K562 (cell line): ENCODE measurements around the gene CLCN6. TPM values are rescaled to one million over a fixed set of nuclear protein-coding genes. Genes with fewer than 3 reads are reported as not detected.

Experiments
- ATAC-seq: fragments of 200-7000 bp; cut with Tn5 transposase; 3 replicates; pipeline ENCODE4 v1.9.1; 2020; ENCODE audit warnings: moderate library complexity
- BruUV-seq: library from RNA; stranded (reverse); fragments of 400-500 nt; replicated peaks from 2 replicates; lab custom pipeline; 2021; lab: Mats Ljungman, UMichigan
- CTCF ChIA-PET: fragments of 300-600 bp; formaldehyde crosslinking; extraction: SDS; loops from one replicate; lab custom pipeline; 2021; ENCODE audit warnings: low intra/inter-chr PET ratio; lab: Yijun Ruan, JAX
- POLR2A ChIA-PET: fragments of 300-600, 350-650 bp; sonication (Branson Sonifier 250); formaldehyde crosslinking; extraction: SDS; loops from one replicate; lab custom pipeline; 2021; ENCODE audit warnings: antibody characterized with exemption, inconsistent platforms; lab: Yijun Ruan, JAX
- DNase-seq, 4 experiments: peaks; one replicate each; pipeline versions ENCODE4 v3.0.0 to v3.0.0-alpha.2; 2011 to 2018; ENCODE audit warnings: low spot score in 3 of 4, mixed read lengths in 3 of 4; ENCODE audit errors: extremely low read depth in 1 of 4
- FAIRE-seq: peaks from 2 replicates; lab custom pipeline; 2011; peaks lifted over from hg19 to GRCh38; lab: Jason Lieb, UNC
- H2AFZ ChIP-seq: 2 replicates; pipeline ENCODE4 v1.6.0; 2011; ENCODE audit warnings: low read depth, low read length, control low read depth, inconsistent platforms
- H3K27ac ChIP-seq: fragments of 200-600 bp; 3 replicates; pipeline ENCODE4 v1.8.0; 2011; ENCODE audit warnings: low read depth, mild to moderate bottlenecking, control low read depth, inconsistent platforms, low read length, moderate library complexity, mixed read lengths; ENCODE audit errors: extremely low read depth
- H3K27me3 ChIP-seq, 2 experiments: fragments of 300-600 bp in 1 of 2; 2 replicates in 1 of 2; 3 replicates in 1 of 2; pipeline versions ENCODE4 v1.6.0 to v1.8.0; 2011; ENCODE audit warnings: inconsistent platforms in 2 of 2, low read length in 2 of 2, mild to moderate bottlenecking in 1 of 2, mixed read lengths in 1 of 2, moderate library complexity in 1 of 2; ENCODE audit not compliant: control insufficient read depth in 2 of 2, insufficient read depth in 2 of 2
- H3K36me3 ChIP-seq: fragments of 300-600 bp; 3 replicates; pipeline ENCODE4 v1.8.0; 2011; ENCODE audit warnings: mild to moderate bottlenecking, low read length, inconsistent platforms; ENCODE audit not compliant: control insufficient read depth, insufficient read depth
- H3K4me1 ChIP-seq, 2 experiments: fragments of 200-600 bp in 1 of 2; replicated peaks in 1 of 2; 2 replicates in 1 of 2; 3 replicates in 1 of 2; pipeline versions ENCODE4 v1.5.1 to v1.8.0; 2011; ENCODE audit warnings: inconsistent platforms in 2 of 2, low read length in 2 of 2, mild to moderate bottlenecking in 1 of 2, mixed read lengths in 1 of 2, moderate library complexity in 1 of 2; ENCODE audit not compliant: control insufficient read depth in 2 of 2, insufficient read depth in 2 of 2
- H3K4me2 ChIP-seq: 2 replicates; pipeline ENCODE4 v1.6.1; 2011; ENCODE audit warnings: low read length, control low read depth, inconsistent platforms, mixed read lengths; ENCODE audit not compliant: insufficient read depth
- H3K4me3 ChIP-seq: fragments of 200-600 bp; sonication (generic), shearing (Covaris generic); 2 replicates; pipeline ENCODE4 v1.5.1; 2016; ENCODE audit warnings: control low read depth, inconsistent platforms
- H3K79me2 ChIP-seq: fragments of 200-600 bp; 3 replicates; pipeline ENCODE4 v1.8.0; 2011; ENCODE audit warnings: low read length, inconsistent platforms; ENCODE audit not compliant: control insufficient read depth, insufficient read depth
- H3K9ac ChIP-seq, 2 experiments: 2 replicates each; pipeline versions ENCODE4 v1.6.0 to v1.6.1; 2011; ENCODE audit warnings: low read depth in 2 of 2, low read length in 2 of 2, control low read depth in 1 of 2, inconsistent platforms in 1 of 2, mild to moderate bottlenecking in 1 of 2, mixed read lengths in 1 of 2; ENCODE audit not compliant: insufficient read depth in 1 of 2
- H3K9me1 ChIP-seq: one replicate; pipeline ENCODE4 v1.6.0; 2011; ENCODE audit warnings: inconsistent platforms, mild to moderate bottlenecking, low read length, moderate library complexity; ENCODE audit not compliant: control insufficient read depth, insufficient read depth
- H3K9me3 ChIP-seq: replicated peaks from 2 replicates; pipeline ENCODE4 v1.5.1; 2011; ENCODE audit warnings: low read depth, low read length, inconsistent platforms; ENCODE audit not compliant: control insufficient read depth, insufficient read depth
- H4K20me1 ChIP-seq: replicated peaks from 2 replicates; pipeline ENCODE4 v1.6.1; 2011; ENCODE audit warnings: low read length, inconsistent platforms, mixed read lengths; ENCODE audit not compliant: control insufficient read depth, insufficient read depth
- ESRRA ChIP-seq: fragments of 450-650 bp; IDR thresholded peaks from 2 replicates; pipeline ENCODE4 v1.6.1; 2014; ENCODE audit warnings: low read depth, mild to moderate bottlenecking, moderate library complexity, borderline replicate concordance
- MNT ChIP-seq, 2 experiments: fragments of 450-650 bp; conservative IDR thresholded peaks; 2 replicates each; pipeline ENCODE4 v1.6.1; 2017; ENCODE audit warnings: mild to moderate bottlenecking in 2 of 2, moderate library complexity in 2 of 2
- WGBS: fragments of 100-300 bp; shearing (Covaris generic); methylation state at CpG from one replicate; pipeline ENCODE4 v1.1.6; 2016; ENCODE audit warnings: low coverage, mixed read lengths; ENCODE audit not compliant: insufficient coverage; ENCODE audit errors: missing lambda C conversion rate; 5-methylcytosine and 5-hydroxymethylcytosine counted together
- in situ Hi-C: fragments of 300-500 bp; cut with MboI; formaldehyde crosslinking; loops from 4 replicates; pipeline ENCODE4 v1.15.0; 2018; ENCODE audit warnings: inconsistent platforms, mixed read lengths
- intact Hi-C: fragments of 100-400 bp; cut with micrococcal nuclease; formaldehyde crosslinking; loops from 2 replicates; pipeline ENCODE4 v1.14.2; 2022
- polyA plus RNA-seq, 8 experiments: library from polyadenylated mRNA; depleted of rRNA in 4 of 8; stranded (reverse) in 5 of 8; unstranded in 3 of 8; fragments of >200 nt; fragmentation: Nextera tagmentation in 2 of 8; fragmentation: Illumina TruSeq in 1 of 8; extraction: Ambion mirVana in 2 of 8; extraction: Trizol in 1 of 8; gene quantifications; 2 replicates each; pipeline versions ENCODE4 v1.2.1 to v1.2.3, GENCODE V29; 2011 to 2014; ENCODE audit warnings: inconsistent platforms in 1 of 8, missing spikeins in 1 of 8
- total RNA-seq, 7 experiments: library from RNA; depleted of rRNA in 6 of 7; stranded (reverse); fragments of >200 nt in 6 of 7; fragmentation: Illumina TruSeq in 2 of 7; extraction: Trizol in 2 of 7; gene quantifications; 2 replicates each; pipeline versions ENCODE4 v1.2.1 to v1.2.3, GENCODE V29; 2011 to 2021; ENCODE audit warnings: low replicate concordance in 1 of 7

The CLCN6 gene
- total and polyA plus RNA-seq, 9 of the 15 experiments (the other 6 are each of a cell fraction or from before 2014, with no cell fraction given): 2.0 to 21.8 (median 13.6) TPM

DNA sequence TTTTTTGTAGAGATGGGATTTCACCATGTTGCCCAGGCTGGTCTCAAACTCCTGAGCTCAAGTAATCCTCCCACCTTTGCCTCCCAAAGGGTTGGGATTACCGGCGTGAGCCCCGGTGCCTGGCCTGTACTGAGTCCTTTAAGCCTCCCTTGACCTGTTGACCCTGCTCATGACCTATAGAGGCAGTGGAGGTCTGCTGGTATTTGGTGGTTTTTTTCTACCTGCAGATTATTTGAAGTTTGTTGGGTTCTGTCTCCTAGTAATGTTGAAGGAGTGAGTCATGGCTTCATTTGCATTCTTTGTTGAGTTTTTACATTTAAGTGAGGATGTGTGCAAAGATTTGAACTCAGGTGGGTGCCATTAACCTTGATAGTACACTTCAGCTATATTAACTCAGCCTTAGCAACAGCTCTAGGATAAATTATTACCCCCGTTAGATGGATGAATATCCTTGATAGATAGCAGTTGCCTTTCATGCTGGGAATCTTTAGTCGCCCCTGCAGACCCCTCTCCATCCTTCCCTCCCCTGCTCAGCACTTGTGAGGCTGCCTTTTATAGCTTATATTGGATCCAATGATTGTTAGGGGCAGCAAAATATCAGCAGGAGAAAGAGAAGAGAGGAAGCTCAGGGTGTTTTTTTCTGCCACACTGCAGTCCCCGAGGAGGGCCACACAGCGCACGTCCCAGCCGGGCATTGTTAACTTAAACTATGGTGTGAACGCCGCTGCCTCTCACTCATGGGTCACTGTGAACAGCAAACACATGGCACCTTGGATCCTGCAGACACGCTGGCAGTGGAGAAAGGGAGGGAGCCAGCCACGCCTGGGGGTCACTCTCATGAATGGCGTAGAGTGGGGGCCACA is 67.6 kb downstream of the CLCN6 start:
- no peak for FAIRE-seq
- Histone ChIP-seq H3K4me1 (peaks cover 7 to 36% of the 10 kb centered on the region in 2 experiments; a peak in 4 of 5 replicates), H4K20me1 (no peaks in the 10 kb centered on the region), H3K27me3 (peaks cover 0 to 5% of the 10 kb centered on the region in 2 experiments; a peak in 2 of 5 replicates), H3K9me1 (no peaks in the 10 kb centered on the region), H2AFZ (no peak overlapping the region), H3K27ac (no peak overlapping the region), H3K36me3 (no peaks in the 10 kb centered on the region), H3K79me2 (no peaks in the 10 kb centered on the region), H3K9me3 (no peaks in the 10 kb centered on the region), H3K9ac (peak overlapping the region in 1 of 2 experiments; percentile 53; a peak in 1 of 4 replicates), H3K4me2 (no peak overlapping the region), H3K4me3 (no peak overlapping the region)
- no peak for ATAC-seq
- ChIA-PET POLR2A (interaction anchor here (1.1 to 8.2 kb wide), 4 partner anchors 9 to 83 kb away, joined by 3 to 114 read pairs (median 9); no protein-coding TSS in a partner anchor), CTCF (no interaction called here)
- intact Hi-C loops: no loop called here
- in situ Hi-C loops: no loop called here
- no TSS peak for BruUV-seq
- TF ChIP-seq MNT (conservative IDR thresholded peaks at IDR 0.05) (no peak), ESRRA (0 out of 2 replicates have a peak, but pooled peaks have one; percentile 19)
- 41% methylated on average over 13 of the region's 14 CpGs for WGBS
- DNase-seq: no peak
